PC-3 (cell line): Measurements from ENCODE around the gene MICB. TPM values are rescaled to one million over a fixed set of nuclear protein-coding genes. Genes with fewer than 3 reads are reported as not detected.

Experiments
- ATAC-seq: fragments of 200-7000 bp; cut with Tn5 transposase; 2 replicates; pipeline ENCODE4 v1.9.1; 2020; ENCODE audit warnings: mild to moderate bottlenecking, moderate library complexity
- Bru-seq: library from RNA; stranded (reverse); fragments of 400-500 nt; gene quantifications from one replicate; lab custom pipeline; 2021; lab: Mats Ljungman, UMichigan
- BruChase-seq, 2 experiments: library from RNA; stranded (reverse); fragments of 400-500 nt; gene quantifications; one replicate each; lab custom pipeline; 2021; lab: Mats Ljungman, UMichigan
- BruUV-seq: library from RNA; stranded (reverse); fragments of 400-500 nt; replicated peaks from 2 replicates; lab custom pipeline; 2021; lab: Mats Ljungman, UMichigan
- CTCF ChIA-PET: fragments of 300-600 bp; sonication (Branson Sonifier 250); formaldehyde crosslinking; loops from one replicate; lab custom pipeline; 2022; ENCODE audit warnings: antibody characterized with exemption; lab: Charles Lee
- POLR2A ChIA-PET: fragments of 300-600 bp; sonication (Branson Sonifier 250); formaldehyde crosslinking; loops from one replicate; lab custom pipeline; 2022; ENCODE audit warnings: antibody characterized with exemption; ENCODE audit not compliant: unreplicated experiment; lab: Charles Lee
- DNase-seq: peaks from one replicate; pipeline ENCODE4 v3.0.0-alpha.2; 2015
- H2AFZ ChIP-seq: fragments of 300-600 bp; sonication (generic); 2 replicates; pipeline ENCODE4 v1.6.0; 2016; ENCODE audit warnings: antibody characterized with exemption, low read length
- H3F3A ChIP-seq: fragments of 300-600 bp; sonication (generic); one replicate; pipeline ENCODE4 v1.6.0; 2017; ENCODE audit warnings: antibody characterized with exemption, low read length, control low read depth, mild to moderate bottlenecking; ENCODE audit not compliant: unreplicated experiment
- H3K27ac ChIP-seq: fragments of 300-600 bp; sonication (generic); 2 replicates; pipeline ENCODE4 v1.5.1; 2016; ENCODE audit warnings: mild to moderate bottlenecking, low read length
- H3K27me3 ChIP-seq: fragments of 300-600 bp; sonication (generic); 2 replicates; pipeline ENCODE4 v1.6.1; 2016; ENCODE audit warnings: low read length, mixed read lengths
- H3K36me3 ChIP-seq: fragments of 300-600 bp; sonication (generic); 2 replicates; pipeline ENCODE4 v1.6.1; 2016; ENCODE audit warnings: low read depth, mixed run types, low read length, mixed read lengths
- H3K4me1 ChIP-seq: fragments of 300-600 bp; sonication (generic); 2 replicates; pipeline ENCODE4 v1.5.1; 2016; ENCODE audit warnings: low read length; ENCODE audit not compliant: insufficient read depth
- H3K4me2 ChIP-seq: fragments of 300-600 bp; sonication (generic); 2 replicates; pipeline ENCODE4 v1.6.0; 2016; ENCODE audit warnings: low read length
- H3K4me3 ChIP-seq: fragments of 300-600 bp; sonication (generic); 2 replicates; pipeline ENCODE4 v1.5.1; 2016; ENCODE audit warnings: mild to moderate bottlenecking, low read length, mixed read lengths
- H3K79me2 ChIP-seq: fragments of 300-600 bp; sonication (generic); 2 replicates; pipeline ENCODE4 v1.6.1; 2017; ENCODE audit warnings: low read length, mixed read lengths
- H3K9ac ChIP-seq: fragments of 300-600 bp; sonication (generic); 2 replicates; pipeline ENCODE4 v1.6.0; 2016; ENCODE audit warnings: mild to moderate bottlenecking, low read length
- H3K9me2 ChIP-seq: fragments of 300-600 bp; sonication (generic); replicated peaks from 2 replicates; pipeline ENCODE4 v1.6.1; 2016; ENCODE audit warnings: mixed run types, low read length, mixed read lengths
- H3K9me3 ChIP-seq: fragments of 300-600 bp; sonication (generic); 2 replicates; pipeline ENCODE4 v1.6.1; 2016; ENCODE audit warnings: low read length, mixed read lengths
- H4K20me1 ChIP-seq: fragments of 300-600 bp; sonication (generic); 2 replicates; pipeline ENCODE4 v1.6.1; 2016; ENCODE audit warnings: low read length, mixed read lengths
- EZH2 ChIP-seq: fragments of 300-600 bp; sonication (generic); IDR thresholded peaks from one replicate; pipeline ENCODE4 v1.6.1; 2017; ENCODE audit warnings: antibody characterized with exemption, mild to moderate bottlenecking, low read length; ENCODE audit not compliant: unreplicated experiment
- EZH2phosphoT487 ChIP-seq: fragments of 300-600 bp; sonication (generic); IDR thresholded peaks from 2 replicates; pipeline ENCODE4 v1.6.1; 2018; ENCODE audit warnings: mild to moderate bottlenecking, antibody characterized with exemption, low read length, borderline replicate concordance
- intact Hi-C: fragments of 100-400 bp; cut with micrococcal nuclease; formaldehyde crosslinking; loops from 2 replicates; pipeline ENCODE4 v1.9.0; 2023
- long read RNA-seq: library from polyadenylated mRNA; unstranded; transcript quantifications from one replicate; pipeline ENCODE4 v2.0.0, GENCODE V29; 2021; ENCODE audit not compliant: unreplicated experiment
- total RNA-seq: library from RNA; depleted of rRNA; stranded (reverse); fragments of >200 nt; gene quantifications from 2 replicates; pipeline ENCODE4 v1.2.3, GENCODE V29; 2014; rRNA removed
- TF ChIP-seq, protein P1 (sequence below): fragments of 300-600 bp; sonication (generic); conservative IDR thresholded peaks from 2 replicates; pipeline ENCODE4 v1.5.1; 2017; ENCODE audit warnings: antibody characterized with exemption, low read depth, mild to moderate bottlenecking, low read length

MICB gene
- total RNA-seq = 25.6 and 32.9 TPM in 2 replicates
- Bru-seq, nascent RNA = percentile 65 among the genes with signal in this experiment
- percentile 82 among the genes with signal in this experiment for BruChase-seq, experiment 1, labeled RNA remaining after a 6-hour chase
- BruChase-seq, experiment 2, labeled RNA remaining after a 2-hour chase = percentile 77 among the genes with signal in this experiment
- long read RNA-seq, partial matches to known transcripts = 3 of 17 reads
- long read RNA-seq, other reads (novel, unspliced or antisense) = 6 of 17 reads

DNA sequence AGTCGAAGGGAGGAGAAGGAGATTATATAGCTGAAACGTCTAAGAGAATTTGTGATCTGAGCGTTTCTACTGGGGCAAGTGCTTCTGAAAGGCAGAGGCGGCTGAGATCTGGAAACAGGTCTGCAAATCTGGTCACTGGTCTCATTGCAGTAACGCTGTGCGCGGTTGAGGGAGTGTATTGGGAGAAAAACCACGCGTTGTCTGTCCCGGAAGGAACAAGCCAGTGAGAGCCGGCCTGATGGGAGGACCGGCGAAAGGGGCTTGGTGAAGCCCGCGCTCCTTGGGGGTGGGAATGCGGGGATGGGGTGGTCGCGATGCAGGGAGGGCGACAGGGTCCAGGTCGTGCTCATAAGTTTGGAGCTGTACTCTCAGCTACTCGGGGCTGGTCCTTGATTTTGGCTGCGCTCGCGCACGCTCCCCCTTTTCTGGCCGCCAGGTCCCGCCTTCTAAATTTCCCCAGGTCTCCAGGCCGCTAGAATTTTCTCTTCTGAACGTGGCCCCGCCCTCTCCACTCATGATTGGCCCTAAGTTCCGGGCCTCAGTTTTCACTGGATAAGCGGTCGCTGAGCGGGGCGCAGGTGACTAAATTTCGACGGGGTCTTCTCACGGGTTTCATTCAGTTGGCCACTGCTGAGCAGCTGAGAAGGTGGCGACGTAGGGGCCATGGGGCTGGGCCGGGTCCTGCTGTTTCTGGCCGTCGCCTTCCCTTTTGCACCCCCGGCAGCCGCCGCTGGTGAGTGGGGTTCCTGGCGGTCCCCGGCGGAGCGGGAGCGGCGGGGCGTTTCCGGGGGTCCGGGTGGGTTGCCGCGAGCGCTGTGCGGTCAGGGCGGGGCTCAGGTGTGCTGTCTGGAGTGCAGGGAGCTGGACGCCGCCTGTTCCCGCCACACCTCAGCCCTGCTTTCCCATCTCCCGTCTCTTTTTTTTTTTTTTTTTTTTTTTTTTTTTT is at the start of gene MICB:
TSS of gene MICB (plus strand) at position 615 of the 946 bp plus-strand sequence. CDS start at position 664, 49 bp downstream.
- Histone ChIP-seq H3K79me2 (peaks cover 74% of the 10 kb centered on the region), H4K20me1 (peaks cover 18% of the 10 kb centered on the region; the same call in 1 of the 2 replicates), H3F3A (no peaks in the 10 kb centered on the region), H3K27ac (peak within 1 kb of the TSS; percentile 35), H3K9me2 (no peaks in the 10 kb centered on the region), H3K27me3 (no peaks in the 10 kb centered on the region), H3K4me2 (peak within 1 kb of the TSS; percentile 84), H3K36me3 (0 out of 2 replicates have a peak, but pooled peaks cover 1% of the 10 kb centered on the region), H3K4me1 (peaks cover 35% of the 10 kb centered on the region), H3K4me3 (peak within 1 kb of the TSS; percentile 70), H3K9ac (peak within 1 kb of the TSS; percentile 40), H2AFZ (peak within 1 kb of the TSS; percentile 73), H3K9me3 (no peaks in the 10 kb centered on the region)
- ChIA-PET CTCF (interaction anchor here (0.5 kb wide), 1 partner anchor 56 kb away, joined by 3 read pairs; no protein-coding TSS in a partner anchor), POLR2A (interaction anchor here (0.6 to 0.7 kb wide), 4 partner anchors 44 to 366 kb away, joined by 3 to 5 read pairs (median 4); partner anchors contain the start of gene DDX39B)
- TF ChIP-seq EZH2phosphoT487 (no peak), EZH2 (no peak)
- TF ChIP-seq, protein P1, sequence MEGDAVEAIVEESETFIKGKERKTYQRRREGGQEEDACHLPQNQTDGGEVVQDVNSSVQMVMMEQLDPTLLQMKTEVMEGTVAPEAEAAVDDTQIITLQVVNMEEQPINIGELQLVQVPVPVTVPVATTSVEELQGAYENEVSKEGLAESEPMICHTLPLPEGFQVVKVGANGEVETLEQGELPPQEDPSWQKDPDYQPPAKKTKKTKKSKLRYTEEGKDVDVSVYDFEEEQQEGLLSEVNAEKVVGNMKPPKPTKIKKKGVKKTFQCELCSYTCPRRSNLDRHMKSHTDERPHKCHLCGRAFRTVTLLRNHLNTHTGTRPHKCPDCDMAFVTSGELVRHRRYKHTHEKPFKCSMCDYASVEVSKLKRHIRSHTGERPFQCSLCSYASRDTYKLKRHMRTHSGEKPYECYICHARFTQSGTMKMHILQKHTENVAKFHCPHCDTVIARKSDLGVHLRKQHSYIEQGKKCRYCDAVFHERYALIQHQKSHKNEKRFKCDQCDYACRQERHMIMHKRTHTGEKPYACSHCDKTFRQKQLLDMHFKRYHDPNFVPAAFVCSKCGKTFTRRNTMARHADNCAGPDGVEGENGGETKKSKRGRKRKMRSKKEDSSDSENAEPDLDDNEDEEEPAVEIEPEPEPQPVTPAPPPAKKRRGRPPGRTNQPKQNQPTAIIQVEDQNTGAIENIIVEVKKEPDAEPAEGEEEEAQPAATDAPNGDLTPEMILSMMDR = no peak
- ATAC-seq (peak; percentile 70), DNase-seq (peak; percentile 92)
- no TSS peak for BruUV-seq
- intact Hi-C loops = loop anchor here (1.0 kb wide), 1 partner anchor 44 kb away; the partner anchor contains the start of gene DDX39B

DNA sequence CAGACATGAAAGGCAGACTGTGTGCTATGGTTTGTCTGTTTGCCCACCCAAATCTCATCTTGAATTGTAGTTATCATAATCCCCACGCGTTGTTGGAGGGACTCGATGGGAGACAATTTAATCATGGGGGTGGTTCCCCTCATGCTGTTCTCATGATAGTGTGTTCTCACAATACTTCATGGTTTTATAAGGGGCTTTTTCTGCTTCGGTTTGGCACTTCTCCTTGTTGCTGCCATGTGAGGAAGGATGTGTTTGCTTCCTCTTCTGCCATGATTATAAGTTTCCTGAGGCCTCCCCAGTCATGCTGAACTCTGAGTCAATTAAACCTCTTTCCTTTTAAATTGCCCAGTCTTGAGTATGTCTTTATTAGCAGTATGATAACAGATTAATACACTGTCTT is 47.2 kb upstream of the MICB start:
- H3K9ac ChIP-seq = no peak overlapping the region
- DNase-seq = no peak
- H3K27ac ChIP-seq = no peak overlapping the region
- H3K4me3 ChIP-seq = no peak overlapping the region
- ChIA-PET CTCF (no interaction called here), POLR2A (no interaction called here)
- H3K4me2 ChIP-seq = no peak overlapping the region
- intact Hi-C loops = no loop called here
- H3K36me3 ChIP-seq = no peaks in the 10 kb centered on the region
- no peaks in the 10 kb centered on the region for H3K79me2 ChIP-seq
- no peaks in the 10 kb centered on the region for H3K9me2 ChIP-seq
- H3K4me1 ChIP-seq = no peaks in the 10 kb centered on the region
- no peaks in the 10 kb centered on the region for H3K9me3 ChIP-seq
- H4K20me1 ChIP-seq = no peaks in the 10 kb centered on the region
- H2AFZ ChIP-seq = no peak overlapping the region
- peaks cover 15% of the 10 kb centered on the region for H3K27me3 ChIP-seq
- BruUV-seq = no TSS peak
- no peak for ATAC-seq
- no peaks in the 10 kb centered on the region for H3F3A ChIP-seq
- no peak for TF ChIP-seq EZH2phosphoT487
- TF ChIP-seq EZH2 = no peak
- TF ChIP-seq, protein P1 = no peak
